AML-193 (cell line): Measurements from ENCODE around the gene APOM.

Experiments
- DNase-seq, 2 experiments: peaks; one replicate each; lab custom pipeline; 2025; lab: John Stamatoyannopoulos, UW

APOM gene

GRCh38 chr6:31680226-31681134 lies 24.8 kb downstream of the APOM start, which contains the start of gene LY6G5C:
Gene LY6G5C (minus strand): TSS chr6:31681067. CDS start chr6:31680373, 694 bp downstream.
- peak; percentile 84 to 87 for DNase-seq

- peak; percentile 17 to 56 for DNase-seq
Measured at GRCh38 chr6:31681135-31681671, 25.5 kb downstream of the APOM start.

DNA sequence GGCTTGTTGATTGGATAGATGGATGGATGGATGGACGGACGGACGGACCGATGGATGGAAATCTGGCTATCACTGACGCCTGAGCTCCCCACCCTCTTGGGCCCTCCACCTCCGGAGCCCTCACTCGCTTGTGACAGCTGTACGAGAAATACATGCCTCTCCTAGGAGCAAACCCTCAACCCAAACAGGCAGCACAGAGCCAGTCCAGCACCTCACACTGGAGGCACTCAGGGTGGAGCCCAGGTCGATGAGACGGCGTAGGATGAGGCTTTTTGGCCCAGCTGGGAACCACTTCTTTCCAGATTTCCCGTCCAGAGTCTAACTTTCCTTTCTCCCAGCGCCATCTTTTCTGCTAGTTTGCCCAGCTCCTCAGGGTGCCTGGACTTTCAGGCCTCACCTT lies 27.9 kb downstream of the APOM start:
- no peak for DNase-seq

DNA sequence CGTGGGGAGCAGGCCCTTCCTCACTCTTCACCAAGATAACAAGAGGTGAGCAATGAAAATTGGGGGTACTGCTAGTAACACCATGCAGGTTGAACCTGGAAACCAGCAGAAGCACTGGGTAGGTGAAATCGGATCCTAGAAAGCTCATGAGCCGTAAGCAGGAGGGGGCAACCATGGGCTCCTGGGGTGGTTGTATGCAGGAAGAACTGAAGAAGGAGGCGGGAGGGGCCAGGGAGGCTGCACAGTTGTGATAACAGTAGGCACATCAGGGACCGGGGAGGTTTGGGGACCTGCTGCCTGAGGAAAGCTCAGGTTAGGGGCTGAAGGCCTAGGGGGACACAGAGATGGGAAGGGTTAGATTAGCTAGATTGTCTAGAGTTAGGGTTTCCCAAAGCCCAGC lies 30.8 kb downstream of the APOM start:
- DNase-seq: no peak

DNA sequence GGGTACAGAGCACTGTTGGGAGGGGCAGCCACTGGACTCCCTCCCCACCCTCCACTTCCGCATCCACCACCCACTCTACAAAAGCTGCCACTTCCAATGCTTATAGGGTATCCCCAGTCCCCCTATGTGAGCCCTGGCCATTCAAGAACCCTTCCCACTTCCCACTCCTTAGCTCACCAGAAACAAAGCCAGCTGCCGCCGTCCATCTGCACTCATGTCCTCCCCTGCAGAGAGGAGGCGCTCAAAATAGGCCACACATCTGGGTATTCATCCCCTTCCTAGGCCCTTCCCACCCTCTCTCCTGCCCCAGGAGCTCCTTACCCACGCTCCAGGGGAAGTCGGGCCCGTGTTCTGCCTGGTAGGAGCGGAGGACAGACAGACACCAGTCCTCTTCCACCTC lies 31.6 kb downstream of the APOM start:
- no peak for DNase-seq

- DNase-seq: no peak
Measured at GRCh38 chr6:31687860-31688693, 32.4 kb downstream of the APOM start.

DNA sequence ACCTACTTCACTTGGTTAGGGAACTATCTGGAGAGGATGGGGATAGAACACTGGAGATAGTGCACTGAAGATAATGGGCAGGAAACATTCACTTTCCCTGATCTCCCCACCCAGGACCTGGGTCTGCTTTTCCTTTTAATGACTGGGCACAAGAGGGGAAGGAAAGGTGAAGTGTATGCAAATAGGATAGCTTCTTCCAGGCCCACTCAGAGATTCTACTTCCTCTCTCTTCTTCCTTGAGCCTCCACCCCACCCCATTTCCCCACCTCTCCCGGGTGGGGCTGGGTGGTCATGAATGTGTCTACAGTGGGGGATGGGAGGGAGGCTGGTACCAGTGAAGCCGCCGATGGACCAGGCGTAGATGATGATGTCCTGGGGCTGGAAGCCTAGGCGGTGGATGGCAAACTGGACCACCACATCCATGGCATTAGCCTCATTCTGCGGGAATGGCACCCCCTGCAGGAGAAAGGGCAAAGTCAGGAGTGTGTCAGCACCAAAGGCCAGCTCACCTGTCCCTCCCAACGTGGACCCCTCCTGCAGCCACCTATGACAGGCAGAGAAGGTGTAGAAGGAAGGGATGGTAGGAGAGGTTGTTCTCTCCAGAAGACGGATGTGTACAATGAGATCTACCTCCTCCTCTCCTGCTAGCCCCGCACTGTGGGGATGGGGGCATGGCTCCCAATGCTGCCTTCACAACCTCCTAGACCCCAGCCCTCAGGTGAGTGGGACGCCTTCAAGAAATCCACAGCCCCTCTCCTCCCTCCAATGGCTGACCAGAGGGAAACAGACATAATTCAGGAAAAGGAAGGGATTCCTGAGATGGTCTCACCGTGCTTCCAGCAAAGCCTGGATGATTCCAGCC lies 33.8 kb downstream of the APOM start:
- DNase-seq: no peak

DNA sequence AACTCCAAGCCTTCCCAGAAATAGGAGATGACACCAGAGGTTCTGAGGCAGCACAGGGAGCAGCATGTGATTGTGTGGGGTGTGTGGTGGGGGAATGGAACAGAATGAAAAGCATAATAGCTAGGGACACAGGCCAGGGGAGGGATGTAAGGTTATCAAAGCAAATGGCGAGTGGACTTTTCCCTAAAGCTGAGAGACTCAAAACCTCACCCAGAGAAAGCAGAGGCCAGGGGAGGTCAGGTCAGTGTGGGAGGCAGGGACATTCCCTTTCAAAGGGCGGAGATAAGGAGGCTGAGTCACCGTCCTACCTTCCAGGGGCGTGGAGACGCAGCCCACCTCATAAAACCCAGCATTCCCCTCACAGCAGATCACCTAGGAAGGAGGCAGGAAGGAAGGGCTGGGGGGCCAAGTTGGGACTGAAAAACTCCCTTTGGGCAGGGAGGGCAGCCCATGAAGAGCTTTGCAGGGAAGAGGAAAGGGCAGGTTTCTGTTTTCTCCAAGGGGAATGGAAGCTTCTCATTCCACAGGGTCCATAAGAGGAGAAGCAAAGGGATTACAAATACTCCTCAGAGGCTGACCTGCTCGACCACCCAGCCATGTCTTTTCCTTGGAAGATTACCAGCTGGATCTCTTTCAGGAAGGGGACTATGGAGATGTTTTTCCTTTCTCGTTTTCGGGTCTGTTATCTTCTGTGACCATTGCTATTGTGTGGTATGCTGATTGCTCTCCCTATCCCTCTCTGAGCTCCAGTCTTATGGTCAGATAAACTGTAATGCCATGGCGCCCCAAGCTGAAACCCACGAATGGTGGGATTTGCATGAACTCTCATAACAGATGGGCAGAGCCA lies 34.8 kb downstream of the APOM start:
- no peak for DNase-seq

DNA sequence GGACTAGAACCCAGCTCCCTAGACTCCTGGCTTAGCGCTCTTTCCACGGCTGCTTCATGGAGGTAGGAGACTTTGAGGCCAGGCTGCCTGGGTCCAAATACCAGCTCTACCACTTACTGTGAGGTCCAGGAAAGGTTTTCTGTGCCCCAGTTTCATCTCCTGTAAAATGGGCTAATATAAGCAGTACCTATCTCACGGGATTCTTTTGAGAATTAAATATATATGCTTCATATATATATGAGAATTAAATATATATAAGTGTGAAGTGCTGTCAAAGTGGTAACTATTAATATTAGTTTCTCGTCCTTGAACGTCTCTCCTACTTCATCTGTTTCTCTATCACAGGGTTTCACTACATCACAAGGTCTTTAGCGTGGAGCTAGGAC lies 35.4 kb downstream of the APOM start:
- DNase-seq: no peak

- no peak for DNase-seq
Measured at GRCh38 chr6:31691564-31692108, 35.9 kb downstream of the APOM start.

- no peak for DNase-seq
Measured at GRCh38 chr6:31692353-31692752, 36.7 kb downstream of the APOM start.

DNA sequence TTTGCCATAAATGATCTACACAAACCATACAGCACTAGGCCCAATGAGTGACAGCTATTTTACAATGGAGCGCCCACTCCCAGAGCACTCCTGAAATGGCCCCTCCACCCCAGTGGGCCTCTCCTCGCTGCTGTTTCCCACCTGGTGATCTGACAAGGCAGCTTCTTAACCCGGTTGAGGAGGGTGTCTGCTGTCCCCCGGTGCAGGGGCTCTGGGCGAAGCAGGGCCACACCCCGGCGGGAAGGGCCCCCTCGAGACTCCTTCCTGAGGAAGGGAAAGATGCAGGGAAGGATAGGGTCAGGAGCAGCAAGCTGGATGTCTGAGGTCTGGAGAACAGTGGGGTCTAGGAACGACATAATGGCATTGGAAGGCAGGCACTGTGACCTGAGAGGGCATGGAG lies 37.2 kb downstream of the APOM start:
- DNase-seq: no peak

- no peak for DNase-seq
Measured at GRCh38 chr6:31693535-31693934, 37.8 kb downstream of the APOM start.

DNA sequence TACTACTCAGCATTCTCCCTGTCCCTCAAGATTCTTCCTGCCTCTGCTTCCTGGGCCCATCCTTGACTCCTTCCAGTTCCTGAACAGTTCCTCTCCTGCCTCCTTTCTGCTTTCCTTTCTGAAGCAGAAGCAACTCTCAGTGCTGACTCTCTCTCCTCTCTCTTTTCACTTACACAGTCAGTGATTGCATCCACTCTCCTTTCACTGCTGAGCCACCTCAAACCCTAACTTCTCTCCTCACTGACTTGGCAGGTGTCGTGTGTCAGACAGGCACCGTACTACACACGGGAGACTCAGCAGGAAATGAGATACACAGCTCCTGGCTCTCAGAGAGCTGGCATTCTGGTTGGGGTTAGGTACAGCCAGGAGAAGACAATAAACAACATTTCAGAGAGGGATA lies 41.9 kb downstream of the APOM start:
- DNase-seq: no peak

DNA sequence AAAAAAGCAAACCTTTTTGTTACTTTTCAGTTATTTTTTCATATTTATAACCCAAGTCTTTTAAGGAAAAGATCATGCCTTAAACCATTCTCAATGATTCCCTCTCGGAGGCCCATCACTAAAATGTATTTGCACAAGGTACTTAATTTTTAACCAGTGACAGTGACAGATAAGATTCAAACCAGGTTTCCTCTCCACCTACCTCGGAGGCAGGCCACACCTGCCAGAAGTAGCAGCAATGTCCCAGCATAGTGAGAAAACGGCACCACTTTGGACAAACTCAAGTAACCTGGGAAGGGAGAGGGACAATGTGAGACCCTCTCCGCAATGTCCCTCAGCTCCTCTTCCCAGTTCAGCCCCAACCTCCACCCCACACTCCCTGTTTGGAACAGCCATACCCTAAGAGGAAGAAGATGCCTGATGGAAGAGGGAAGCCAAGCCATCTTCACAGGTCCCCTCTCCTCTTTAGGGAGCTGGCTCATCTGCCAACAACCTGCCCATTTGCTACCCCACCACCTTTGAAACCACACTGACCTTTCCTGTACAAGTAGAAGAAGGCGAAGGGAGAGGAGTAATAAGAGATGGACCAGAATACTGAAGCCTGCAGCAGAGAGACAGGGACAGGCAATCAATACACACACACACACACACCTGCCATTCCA lies 45.2 kb downstream of the APOM start:
- no peak for DNase-seq

GRCh38 chr6:31701666-31702404 lies 46.1 kb downstream of the APOM start:
- no peak for DNase-seq

DNA sequence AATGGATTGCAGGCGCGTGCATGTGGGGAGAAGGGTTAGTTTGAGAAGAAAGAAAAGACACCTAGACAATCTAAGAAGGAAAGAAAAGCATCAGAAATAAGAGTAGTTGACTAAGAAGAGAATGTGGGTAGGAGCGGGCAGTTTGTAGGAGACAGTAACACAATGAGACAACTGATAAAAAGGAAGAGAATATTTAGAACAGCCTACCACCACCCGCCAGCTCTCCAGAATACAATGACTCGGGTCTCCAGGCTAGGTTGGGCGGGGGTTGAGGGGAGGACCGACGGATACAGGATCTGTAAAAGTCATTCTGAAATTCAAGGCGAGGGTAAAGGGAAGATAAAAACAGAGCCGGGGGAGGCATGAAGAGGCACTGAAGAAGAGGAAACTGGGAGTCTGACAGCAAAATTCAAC lies 46.7 kb downstream of the APOM start:
- peak in 1 of 2 experiments; percentile 70 for DNase-seq

GRCh38 chr6:31702819-31703716 lies 47.4 kb downstream of the APOM start, which contains the start of gene ABHD16A:
Gene ABHD16A (minus strand): TSS chr6:31703324. CDS start chr6:31703281, 43 bp downstream.
- DNase-seq: peak; percentile 99
